Suprapubic skin (tissue), 4 donors: ENCODE results near the gene CEP350. TPM values are rescaled to one million over a fixed set of nuclear protein-coding genes. Genes with fewer than 3 reads are reported as not detected.

ENCODE experiments used
- DNase-seq, 2 donors: peaks; one replicate each; pipeline ENCODE4 v3.0.0-alpha.2; 2019; ENCODE audit warnings: low spot score in 2 of 2
- H3K27ac ChIP-seq: fragments of 200-600 bp; sonication (generic); one replicate; pipeline ENCODE4 v1.5.1; 2019
- H3K27me3 ChIP-seq: fragments of 200-600 bp; sonication (generic); one replicate; pipeline ENCODE4 v1.5.1; 2019
- H3K36me3 ChIP-seq: fragments of 200-600 bp; sonication (generic); one replicate; pipeline ENCODE4 v1.5.1; 2019
- H3K4me1 ChIP-seq: fragments of 200-600 bp; sonication (generic); one replicate; pipeline ENCODE4 v1.5.1; 2019
- H3K4me3 ChIP-seq: fragments of 200-600 bp; sonication (generic); one replicate; pipeline ENCODE4 v1.5.1; 2019; ENCODE audit warnings: mild to moderate bottlenecking
- H3K9me3 ChIP-seq: fragments of 200-600 bp; sonication (generic); one replicate; pipeline ENCODE4 v1.5.1; 2019
- CTCF ChIP-seq, 2 donors: fragments of 200-600 bp in 1 of 2; fragments of 450-650 bp in 1 of 2; sonication (generic) in 1 of 2; IDR thresholded peaks; one replicate each; pipeline ENCODE4 v1.5.1; 2016 to 2019; ENCODE audit warnings: antibody characterized with exemption in 2 of 2, mild to moderate bottlenecking in 1 of 2, moderate library complexity in 1 of 2
- EP300 ChIP-seq: sonication (generic); formaldehyde crosslinking; IDR thresholded peaks from one replicate; pipeline ENCODE4 v1.6.1; 2017; ENCODE audit warnings: antibody characterized with exemption
- POLR2A ChIP-seq, 2 donors: fragments of 450-650 bp; IDR thresholded peaks; one replicate each; pipeline ENCODE4 v1.6.1; 2017; ENCODE audit warnings: antibody characterized with exemption in 2 of 2, mild to moderate bottlenecking in 2 of 2, moderate library complexity in 2 of 2
- POLR2AphosphoS5 ChIP-seq, 3 donors: sonication (generic); formaldehyde crosslinking; IDR thresholded peaks; one replicate each; pipeline ENCODE4 v1.6.1; 2017; ENCODE audit warnings: antibody characterized with exemption in 3 of 3
- WGBS: methylation state at CpG from one replicate; pipeline ENCODE4 v1.1.5; 2018; 5-methylcytosine and 5-hydroxymethylcytosine counted together
- total RNA-seq, 4 donors: library from RNA; depleted of rRNA; stranded (reverse); fragments of >200 nt; gene quantifications; one replicate each; pipeline ENCODE4 v1.1.0, GENCODE V29; 2016

CEP350 gene
- total RNA-seq, 4 donors from 2014 or later = 60.5 to 90.2 (median 68.4) TPM

- H3K9me3 ChIP-seq = no peaks in the 10 kb centered on the region
- no peaks in the 10 kb centered on the region for H3K27me3 ChIP-seq
- peaks cover 5% of the 10 kb centered on the region for H3K4me1 ChIP-seq
- no peaks in the 10 kb centered on the region for H3K36me3 ChIP-seq
- no peak overlapping the region for H3K27ac ChIP-seq
- WGBS = 50% methylated on average over 1 of the region's 1 CpG
- H3K4me3 ChIP-seq = no peak overlapping the region
- no peak for DNase-seq
- TF ChIP-seq POLR2A (IDR thresholded peaks at IDR 0.05) (no peak), POLR2AphosphoS5 (IDR thresholded peaks at IDR 0.05) (no peak), CTCF (IDR thresholded peaks at IDR 0.05) (no peak), EP300 (no peak)
Observed at GRCh38 chr1:179935909-179936496, 18.6 kb upstream of the CEP350 start.

GRCh38 chr1:179937668-179938254 lies 16.8 kb upstream of the CEP350 start:
- DNase-seq = no peak
- no peak overlapping the region for H3K27ac ChIP-seq
- no peaks in the 10 kb centered on the region for H3K4me1 ChIP-seq
- H3K36me3 ChIP-seq = no peaks in the 10 kb centered on the region
- TF ChIP-seq POLR2A (IDR thresholded peaks at IDR 0.05) (no peak), EP300 (no peak), POLR2AphosphoS5 (IDR thresholded peaks at IDR 0.05) (no peak), CTCF (IDR thresholded peaks at IDR 0.05) (no peak)
- H3K9me3 ChIP-seq = no peaks in the 10 kb centered on the region
- no peaks in the 10 kb centered on the region for H3K27me3 ChIP-seq
- H3K4me3 ChIP-seq = no peak overlapping the region

GRCh38 chr1:179938752-179939151 lies 15.9 kb upstream of the CEP350 start:
- TF ChIP-seq POLR2AphosphoS5 (IDR thresholded peaks at IDR 0.05) (no peak), CTCF (IDR thresholded peaks at IDR 0.05) (no peak), POLR2A (IDR thresholded peaks at IDR 0.05) (no peak), EP300 (no peak)
- Histone ChIP-seq H3K27ac (no peak overlapping the region), H3K9me3 (no peaks in the 10 kb centered on the region), H3K27me3 (no peaks in the 10 kb centered on the region), H3K36me3 (no peaks in the 10 kb centered on the region), H3K4me1 (no peaks in the 10 kb centered on the region), H3K4me3 (no peak overlapping the region)
- DNase-seq = no peak
- WGBS = 44% methylated on average over 2 of the region's 2 CpGs

- no peaks in the 10 kb centered on the region for H3K4me1 ChIP-seq
- H3K9me3 ChIP-seq = no peaks in the 10 kb centered on the region
- H3K4me3 ChIP-seq = no peak overlapping the region
- H3K27me3 ChIP-seq = no peaks in the 10 kb centered on the region
- TF ChIP-seq EP300 (no peak), POLR2A (IDR thresholded peaks at IDR 0.05) (no peak), CTCF (IDR thresholded peaks at IDR 0.05) (no peak), POLR2AphosphoS5 (IDR thresholded peaks at IDR 0.05) (no peak)
- H3K27ac ChIP-seq = no peak overlapping the region
- WGBS = 100% methylated on average over 1 of the region's 1 CpG
- no peaks in the 10 kb centered on the region for H3K36me3 ChIP-seq
- DNase-seq = no peak
Observed at GRCh38 chr1:179939941-179940340, 14.7 kb upstream of the CEP350 start.

GRCh38 chr1:179941454-179941853 lies 13.2 kb upstream of the CEP350 start:
- Histone ChIP-seq H3K4me1 (no peaks in the 10 kb centered on the region), H3K27me3 (no peaks in the 10 kb centered on the region), H3K36me3 (no peaks in the 10 kb centered on the region), H3K4me3 (no peak overlapping the region), H3K27ac (no peak overlapping the region), H3K9me3 (no peaks in the 10 kb centered on the region)
- WGBS = 79% methylated on average over 2 of the region's 2 CpGs
- TF ChIP-seq CTCF (IDR thresholded peaks at IDR 0.05) (no peak), POLR2AphosphoS5 (IDR thresholded peaks at IDR 0.05) (no peak), EP300 (no peak), POLR2A (IDR thresholded peaks at IDR 0.05) (no peak)
- DNase-seq = no peak
